GM21515 (cell line): ENCODE measurements around the gene PREX1.
"Not testable (repeated sequence)": the region's sequence is repeated elsewhere in the genome, so short reads cannot be mapped to it uniquely, and the experiment has no call there.

Experiments
- ATAC-seq: cut with Tn5 transposase; IDR thresholded peaks from one replicate; pipeline ENCODE4 v1.9.1; 2021; ENCODE audit not compliant: unreplicated experiment

PREX1 gene

GRCh38 chr20:48813930-48814546, 13.8 kb downstream of the PREX1 start:
- ATAC-seq: no peak

GRCh38 chr20:48813446-48813747, 14.4 kb downstream of the PREX1 start:
- no peak for ATAC-seq

- no peak for ATAC-seq
Observed at GRCh38 chr20:48812600-48813445, 15.0 kb downstream of the PREX1 start.

- ATAC-seq: not testable (repeated sequence)
Observed at GRCh38 chr20:48812114-48812513, 15.7 kb downstream of the PREX1 start.

GRCh38 chr20:48809673-48810072, 18.1 kb downstream of the PREX1 start:
- ATAC-seq: no peak

- no peak for ATAC-seq
Observed at GRCh38 chr20:48808382-48809034, 19.3 kb downstream of the PREX1 start.

GRCh38 chr20:48807586-48808381, 20.0 kb downstream of the PREX1 start:
- ATAC-seq: no peak

GRCh38 chr20:48807051-48807450, 20.7 kb downstream of the PREX1 start:
- no peak for ATAC-seq

- no peak for ATAC-seq
Observed at GRCh38 chr20:48805716-48806115, 22.1 kb downstream of the PREX1 start.

GRCh38 chr20:48805286-48805685, 22.5 kb downstream of the PREX1 start:
- no peak for ATAC-seq

- no peak for ATAC-seq
Observed at GRCh38 chr20:48804300-48804980, 23.4 kb downstream of the PREX1 start.

- ATAC-seq: no peak
Observed at GRCh38 chr20:48803176-48804053, 24.4 kb downstream of the PREX1 start.

- no peak for ATAC-seq
Observed at GRCh38 chr20:48802647-48803046, 25.2 kb downstream of the PREX1 start.

- ATAC-seq: no peak
Observed at GRCh38 chr20:48802216-48802615, 25.6 kb downstream of the PREX1 start.

GRCh38 chr20:48801197-48801596, 26.6 kb downstream of the PREX1 start:
- ATAC-seq: no peak

GRCh38 chr20:48800177-48800576, 27.6 kb downstream of the PREX1 start:
- ATAC-seq: no peak

- ATAC-seq: no peak
Observed at GRCh38 chr20:48799328-48800105, 28.3 kb downstream of the PREX1 start.

GRCh38 chr20:48797850-48798747, 29.7 kb downstream of the PREX1 start:
- no peak for ATAC-seq
